Mucosa of descending colon (tissue), 3 donors: ENCODE data around the gene ZNF329. TPM values are rescaled to one million over a fixed set of nuclear protein-coding genes. Genes with fewer than 3 reads are reported as not detected.

Experiments
- ATAC-seq: fragments of 200-7000 bp; cut with Tn5 transposase; one replicate; pipeline ENCODE4 v1.9.1; 2020; ENCODE audit warnings: mild to moderate bottlenecking, moderate library complexity
- DNase-seq, 3 donors: peaks; one replicate each; pipeline ENCODE4 v3.0.0-alpha.2; 2020
- H3K36me3 ChIP-seq: fragments of 200-600 bp; one replicate; pipeline ENCODE4 v1.8.0; 2021; ENCODE audit warnings: low read depth, mild to moderate bottlenecking
- H3K4me1 ChIP-seq: fragments of 200-600 bp; one replicate; pipeline ENCODE4 v1.8.0; 2021; ENCODE audit warnings: low read depth, mild to moderate bottlenecking
- H3K4me3 ChIP-seq: fragments of 200-600 bp; one replicate; pipeline ENCODE4 v1.8.0; 2021; ENCODE audit warnings: mild to moderate bottlenecking
- H3K9me3 ChIP-seq: fragments of 200-600 bp; one replicate; pipeline ENCODE4 v1.8.0; 2021; ENCODE audit warnings: mild to moderate bottlenecking
- intact Hi-C, 2 donors: fragments of 100-400 bp; cut with DNase I in 1 of 2; cut with micrococcal nuclease in 1 of 2; formaldehyde crosslinking; loops; one replicate each; pipeline versions ENCODE4 v1.11.0 to v1.11.1; 2022; cut with DNase I, micrococcal nuclease
- total RNA-seq, 3 donors: library from RNA; stranded (reverse); fragmentation: NEBNext Ultra II Directional in 2 of 3; extraction: Animal tissue kit (Norgen Biotek cat#: 25700) in 2 of 3; gene quantifications; one replicate each; pipeline versions ENCODE4 v1.2.1 to v1.2.4, GENCODE V29; 2021 to 2023
- TF ChIP-seq, protein P1 (sequence below): fragments of 200-600 bp; IDR thresholded peaks from one replicate; pipeline ENCODE4 v1.8.0; 2022; ENCODE audit warnings: antibody characterized with exemption, mild to moderate bottlenecking
- donor health status: DM: no; HTN: no; CAD: no; lungs with moderate emphysema.
- donor health status: DM: no; HTN: no; CAD: no.
- donor health status: DM: no; HTN: yes; CAD: no.

The ZNF329 gene
- total RNA-seq, 3 donors from 2014 or later: 3.5 to 10.3 (median 4.9) TPM

DNA sequence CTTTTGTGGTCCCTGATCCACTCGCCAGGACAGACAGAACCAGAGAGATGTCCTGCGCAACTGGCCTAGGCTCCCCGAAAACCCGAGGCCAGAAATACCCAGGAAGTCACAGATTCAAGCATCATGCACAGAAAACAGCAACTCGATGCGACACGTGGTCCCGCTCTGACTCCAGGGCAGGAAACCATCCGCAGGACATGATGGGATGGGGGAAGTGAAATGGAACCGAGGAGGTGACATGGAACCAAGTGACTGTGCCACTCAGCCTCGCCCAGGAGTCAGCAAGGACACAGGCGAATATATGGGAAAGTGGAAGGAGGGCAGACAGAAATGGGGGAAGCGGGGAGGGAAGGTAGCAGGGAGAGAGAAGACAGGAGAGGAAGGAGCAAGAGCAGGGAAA, 53.7 kb downstream of the ZNF329 start:
- no peak overlapping the region for H3K4me3 ChIP-seq
- peaks cover 23% of the 10 kb centered on the region for H3K9me3 ChIP-seq
- no peak for DNase-seq
- ATAC-seq: no peak
- no peaks in the 10 kb centered on the region for H3K36me3 ChIP-seq
- H3K4me1 ChIP-seq: peaks cover 7% of the 10 kb centered on the region
- intact Hi-C loops: no loop called here
- TF ChIP-seq, protein P1, sequence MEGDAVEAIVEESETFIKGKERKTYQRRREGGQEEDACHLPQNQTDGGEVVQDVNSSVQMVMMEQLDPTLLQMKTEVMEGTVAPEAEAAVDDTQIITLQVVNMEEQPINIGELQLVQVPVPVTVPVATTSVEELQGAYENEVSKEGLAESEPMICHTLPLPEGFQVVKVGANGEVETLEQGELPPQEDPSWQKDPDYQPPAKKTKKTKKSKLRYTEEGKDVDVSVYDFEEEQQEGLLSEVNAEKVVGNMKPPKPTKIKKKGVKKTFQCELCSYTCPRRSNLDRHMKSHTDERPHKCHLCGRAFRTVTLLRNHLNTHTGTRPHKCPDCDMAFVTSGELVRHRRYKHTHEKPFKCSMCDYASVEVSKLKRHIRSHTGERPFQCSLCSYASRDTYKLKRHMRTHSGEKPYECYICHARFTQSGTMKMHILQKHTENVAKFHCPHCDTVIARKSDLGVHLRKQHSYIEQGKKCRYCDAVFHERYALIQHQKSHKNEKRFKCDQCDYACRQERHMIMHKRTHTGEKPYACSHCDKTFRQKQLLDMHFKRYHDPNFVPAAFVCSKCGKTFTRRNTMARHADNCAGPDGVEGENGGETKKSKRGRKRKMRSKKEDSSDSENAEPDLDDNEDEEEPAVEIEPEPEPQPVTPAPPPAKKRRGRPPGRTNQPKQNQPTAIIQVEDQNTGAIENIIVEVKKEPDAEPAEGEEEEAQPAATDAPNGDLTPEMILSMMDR: no peak

GRCh38 chr19:58095328-58095727, 55.3 kb downstream of the ZNF329 start:
- no peak for ATAC-seq
- no peak overlapping the region for H3K4me3 ChIP-seq
- peaks cover 7% of the 10 kb centered on the region for H3K4me1 ChIP-seq
- no peak for DNase-seq
- intact Hi-C loops: no loop called here
- TF ChIP-seq, protein P1: no peak
- peaks cover 26% of the 10 kb centered on the region for H3K9me3 ChIP-seq
- H3K36me3 ChIP-seq: no peaks in the 10 kb centered on the region

DNA sequence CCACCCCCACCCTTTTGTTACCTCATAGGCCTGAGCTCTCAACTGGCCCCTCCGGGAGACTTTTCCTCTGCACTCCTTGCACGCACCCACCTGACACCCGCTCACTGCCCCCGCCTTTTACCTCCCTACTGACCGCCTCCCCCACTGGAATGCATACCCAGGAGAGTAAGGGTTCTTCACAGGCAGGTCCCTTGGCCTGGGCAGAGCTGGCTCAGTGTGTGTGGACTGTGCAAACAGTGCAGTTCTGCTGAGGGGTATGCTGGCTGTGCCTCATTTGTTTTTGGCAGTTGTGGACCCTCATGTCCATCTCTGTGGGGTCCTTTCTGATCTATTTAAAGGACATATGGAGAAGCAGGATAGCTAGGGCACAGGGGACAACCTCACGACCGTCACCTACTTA, 57.5 kb downstream of the ZNF329 start:
- peaks cover 43% of the 10 kb centered on the region for H3K9me3 ChIP-seq
- intact Hi-C loops: no loop called here

DNA sequence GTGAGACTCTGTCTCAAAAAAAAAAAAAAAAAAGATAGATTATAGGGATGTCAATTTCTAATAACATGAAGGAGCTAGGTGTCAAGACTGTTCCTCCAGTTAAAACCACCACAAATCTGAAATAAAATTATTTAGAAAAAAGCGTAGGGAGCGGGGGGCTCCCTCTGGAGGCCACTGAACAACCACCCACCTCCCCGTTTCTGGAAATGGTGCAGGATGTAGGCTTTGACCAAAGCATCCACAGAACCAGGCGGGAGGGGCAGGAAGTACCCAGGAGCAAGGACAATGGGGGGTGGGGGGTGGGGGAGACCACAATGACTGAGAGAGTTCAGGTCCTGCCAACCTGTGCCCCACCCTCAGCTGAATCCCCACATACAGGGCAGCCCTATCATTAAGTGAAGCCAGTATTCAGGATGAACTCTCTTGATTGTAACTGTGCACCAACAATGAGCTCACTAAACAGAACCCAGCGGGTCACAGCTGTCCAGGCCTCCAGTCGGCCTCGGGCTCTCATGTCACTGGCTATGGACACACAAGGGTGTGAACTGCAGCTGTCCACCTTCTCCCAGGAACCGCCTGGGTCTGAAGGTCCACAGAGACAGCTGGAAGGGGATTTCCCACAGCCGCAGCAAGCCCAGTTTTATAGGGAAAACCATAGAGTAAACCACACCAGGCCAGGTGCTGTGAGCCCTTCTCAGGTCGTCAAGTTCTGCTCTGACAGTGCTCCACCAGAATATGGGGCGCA, 59.2 kb downstream of the ZNF329 start:
- Histone ChIP-seq H3K4me3 (no peak overlapping the region), H3K36me3 (no peaks in the 10 kb centered on the region), H3K4me1 (no peaks in the 10 kb centered on the region), H3K9me3 (peaks cover 60% of the 10 kb centered on the region)
- TF ChIP-seq, protein P1: no peak
- ATAC-seq (peak; percentile 44), DNase-seq (no peak)
- intact Hi-C loops: no loop called here

More for the DNA sequence above, 57.5 kb downstream of the ZNF329 start:
- H3K36me3 ChIP-seq: no peaks in the 10 kb centered on the region
- ATAC-seq (no peak), DNase-seq (no peak)
- H3K4me1 ChIP-seq: peaks cover 7% of the 10 kb centered on the region
- no peak overlapping the region for H3K4me3 ChIP-seq
- TF ChIP-seq, protein P1: no peak

DNA sequence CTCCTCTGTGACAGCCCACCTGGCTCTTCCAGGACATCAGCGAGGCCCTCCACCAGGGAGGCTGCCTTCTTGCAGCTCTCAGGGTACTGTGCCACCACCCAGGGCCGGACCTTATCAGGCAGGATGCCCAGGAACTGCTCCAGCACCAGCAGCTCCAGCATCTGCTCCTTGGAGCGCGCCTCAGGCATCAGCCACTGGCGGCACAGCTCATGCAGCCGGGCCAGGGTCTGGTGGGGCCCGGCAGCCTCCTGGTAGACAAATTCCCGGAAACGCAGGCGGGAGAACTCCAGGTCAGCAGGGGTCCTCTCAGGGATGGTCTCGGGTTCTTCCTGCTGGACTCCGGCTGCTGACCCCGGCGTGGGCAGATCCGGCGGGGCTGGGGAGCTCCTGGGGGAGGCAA, 60.7 kb downstream of the ZNF329 start:
- no peak for ATAC-seq
- Histone ChIP-seq H3K4me3 (no peak overlapping the region), H3K4me1 (no peaks in the 10 kb centered on the region), H3K36me3 (no peaks in the 10 kb centered on the region), H3K9me3 (peaks cover 69% of the 10 kb centered on the region)
- TF ChIP-seq, protein P1: no peak
- no peak for DNase-seq
- intact Hi-C loops: no loop called here
